ENCODE data around the gene GNPAT.
A peak's percentile ranks its signal among the peaks of the same experiment; 100 is the strongest.

Gene GNPAT

DNA sequence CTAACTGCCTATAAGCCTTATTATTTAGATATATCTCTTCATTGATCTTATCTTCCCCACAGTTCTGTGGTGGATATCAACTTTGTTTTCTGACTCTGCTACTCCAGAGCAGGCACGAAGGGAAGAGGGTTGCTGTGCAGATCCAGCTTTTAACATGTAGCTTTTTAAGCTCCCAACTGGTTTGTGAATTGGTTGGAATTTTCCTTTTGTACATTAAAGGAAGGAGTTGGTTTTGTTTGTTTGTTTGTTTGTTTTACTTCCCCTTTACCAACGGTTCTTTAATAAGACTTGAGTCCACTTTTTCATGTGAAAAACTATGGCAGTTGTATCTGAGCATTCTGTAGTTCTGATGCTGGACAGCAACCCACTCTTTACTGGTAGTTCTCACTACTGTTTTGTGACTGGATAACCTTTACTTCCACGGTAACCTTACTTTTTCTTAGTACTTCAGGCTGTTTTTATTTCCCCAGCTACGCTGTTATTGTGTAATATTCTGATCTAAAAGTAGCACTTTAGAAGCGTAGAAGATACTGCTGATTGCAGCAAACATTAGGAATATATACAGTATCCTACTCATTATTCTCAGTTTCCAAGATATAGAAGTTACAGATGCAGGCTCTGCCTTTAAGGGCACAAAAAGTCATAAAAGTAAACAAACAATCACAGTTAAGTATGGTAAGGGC, 1.6 kb downstream of the GNPAT start:
- TF ChIP-seq, protein P1, sequence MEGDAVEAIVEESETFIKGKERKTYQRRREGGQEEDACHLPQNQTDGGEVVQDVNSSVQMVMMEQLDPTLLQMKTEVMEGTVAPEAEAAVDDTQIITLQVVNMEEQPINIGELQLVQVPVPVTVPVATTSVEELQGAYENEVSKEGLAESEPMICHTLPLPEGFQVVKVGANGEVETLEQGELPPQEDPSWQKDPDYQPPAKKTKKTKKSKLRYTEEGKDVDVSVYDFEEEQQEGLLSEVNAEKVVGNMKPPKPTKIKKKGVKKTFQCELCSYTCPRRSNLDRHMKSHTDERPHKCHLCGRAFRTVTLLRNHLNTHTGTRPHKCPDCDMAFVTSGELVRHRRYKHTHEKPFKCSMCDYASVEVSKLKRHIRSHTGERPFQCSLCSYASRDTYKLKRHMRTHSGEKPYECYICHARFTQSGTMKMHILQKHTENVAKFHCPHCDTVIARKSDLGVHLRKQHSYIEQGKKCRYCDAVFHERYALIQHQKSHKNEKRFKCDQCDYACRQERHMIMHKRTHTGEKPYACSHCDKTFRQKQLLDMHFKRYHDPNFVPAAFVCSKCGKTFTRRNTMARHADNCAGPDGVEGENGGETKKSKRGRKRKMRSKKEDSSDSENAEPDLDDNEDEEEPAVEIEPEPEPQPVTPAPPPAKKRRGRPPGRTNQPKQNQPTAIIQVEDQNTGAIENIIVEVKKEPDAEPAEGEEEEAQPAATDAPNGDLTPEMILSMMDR (IDR thresholded peaks at IDR 0.05; ENCODE audit: low read depth, low read length) = no peak
- H3K4me3 ChIP-seq (ENCODE audit: low read depth, low read length) = peak overlapping the region; percentile 93; the same call in 1 of the 2 replicates

DNA sequence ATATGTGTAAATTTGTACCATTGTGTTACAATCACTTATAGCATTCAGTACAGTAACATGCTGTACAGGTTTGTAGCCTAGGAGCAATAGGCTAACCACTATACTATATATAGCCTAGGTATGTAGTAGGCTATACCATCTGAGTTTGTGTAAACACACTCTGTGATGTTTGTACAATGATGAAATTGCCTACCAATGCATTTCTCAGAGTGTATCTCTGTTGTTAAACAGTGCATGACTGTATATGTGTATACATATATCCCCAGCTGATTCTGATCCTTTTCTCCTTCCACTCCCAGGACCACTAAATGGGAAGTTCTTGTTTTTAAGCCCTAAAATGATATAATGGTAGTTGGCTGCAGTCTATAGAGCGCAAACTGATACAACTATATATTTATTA, 7.8 kb downstream of the GNPAT start:
- TF ChIP-seq, protein P1 (IDR thresholded peaks at IDR 0.05; ENCODE audit: low read depth, low read length) = no peak
- no peak overlapping the region for H3K4me3 ChIP-seq (ENCODE audit: low read depth, low read length)

DNA sequence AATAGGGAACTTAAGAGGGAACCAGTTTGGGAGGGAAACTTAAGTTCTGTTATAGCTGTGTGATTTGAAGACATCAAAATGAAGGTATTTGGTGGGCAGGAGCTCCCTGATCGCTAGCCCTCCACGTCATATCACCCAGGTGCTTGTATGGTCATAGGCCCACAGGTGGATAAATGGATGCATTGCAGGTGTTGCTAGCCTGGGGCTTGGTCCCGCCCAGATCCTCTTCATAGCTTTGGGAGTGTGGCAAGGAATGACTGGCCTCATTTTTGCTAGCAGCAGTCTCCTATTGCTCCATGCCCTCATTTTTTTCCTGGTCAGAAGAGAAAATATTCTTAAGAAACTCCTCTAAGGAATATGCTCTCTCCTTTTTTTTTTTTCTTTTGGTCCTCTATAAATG, 11.3 kb downstream of the GNPAT start:
- TF ChIP-seq, protein P1 (IDR thresholded peaks at IDR 0.05; ENCODE audit: low read depth, low read length) = no peak
- H3K4me3 ChIP-seq (ENCODE audit: low read depth, low read length) = no peak overlapping the region

DNA sequence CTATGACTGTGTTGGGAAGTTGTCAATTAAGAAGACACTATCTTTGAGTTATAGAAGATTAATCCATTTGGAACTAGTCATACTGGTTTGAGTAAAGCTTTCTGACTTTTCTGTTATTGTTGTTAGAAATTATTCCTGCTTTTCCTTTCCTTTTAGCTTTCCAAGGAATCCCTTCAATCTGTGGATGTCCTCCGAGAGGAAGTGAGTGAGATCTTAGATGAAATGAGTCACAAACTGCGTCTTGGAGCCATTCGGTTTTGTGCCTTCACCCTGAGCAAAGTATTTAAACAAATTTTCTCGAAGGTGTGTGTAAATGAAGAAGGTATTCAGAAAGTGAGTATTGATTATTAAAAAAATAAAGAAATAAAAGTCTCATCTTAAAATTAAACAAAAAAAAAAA, 19.3 kb downstream of the GNPAT start:
- H3K4me3 ChIP-seq (ENCODE audit: low read depth, low read length) = no peak overlapping the region
- TF ChIP-seq, protein P1 (IDR thresholded peaks at IDR 0.05; ENCODE audit: low read depth, low read length) = no peak

DNA sequence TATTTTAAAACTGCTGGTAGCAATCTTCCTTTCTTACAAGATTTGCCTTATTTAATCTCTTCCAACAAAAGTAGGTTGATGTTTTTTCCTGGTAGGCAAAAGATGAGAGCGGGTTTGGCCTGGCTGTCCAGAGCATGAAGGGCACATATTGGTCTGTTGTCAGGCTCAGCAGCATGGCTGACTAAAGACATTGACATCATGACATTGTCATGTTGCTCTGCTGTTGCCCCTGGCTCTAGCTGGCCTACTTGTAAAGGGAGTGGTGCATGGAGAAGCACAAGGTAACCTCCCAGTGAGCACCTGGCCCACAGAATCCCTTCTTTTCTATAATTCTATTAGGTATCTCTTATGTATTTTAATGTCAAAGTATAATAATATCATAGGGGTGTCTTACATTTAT, 23.6 kb downstream of the GNPAT start:
- no peak overlapping the region for H3K4me3 ChIP-seq (ENCODE audit: low read depth, low read length)
- TF ChIP-seq, protein P1 (IDR thresholded peaks at IDR 0.05; ENCODE audit: low read depth, low read length) = no peak

DNA sequence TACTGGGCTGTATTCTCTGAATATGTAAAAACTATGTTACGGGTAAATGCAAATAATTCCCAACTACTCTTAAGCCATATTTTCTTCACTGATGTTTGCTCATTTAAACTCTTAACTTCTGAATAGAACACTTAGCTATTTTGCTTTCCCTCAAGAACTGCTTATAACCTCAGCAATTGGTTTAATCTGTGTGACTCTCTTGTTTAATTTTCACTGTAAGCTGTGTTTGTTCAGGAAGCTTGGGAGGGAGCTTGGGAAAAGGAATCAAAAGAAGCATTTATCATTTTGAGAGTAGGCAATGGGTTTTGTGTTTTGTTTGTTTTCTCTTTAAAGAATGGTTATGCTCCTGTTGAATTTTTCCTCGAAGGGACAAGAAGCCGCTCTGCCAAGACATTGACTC, 24.4 kb downstream of the GNPAT start:
- TF ChIP-seq, protein P1 (IDR thresholded peaks at IDR 0.05; ENCODE audit: low read depth, low read length) = no peak
- no peak overlapping the region for H3K4me3 ChIP-seq (ENCODE audit: low read depth, low read length)

DNA sequence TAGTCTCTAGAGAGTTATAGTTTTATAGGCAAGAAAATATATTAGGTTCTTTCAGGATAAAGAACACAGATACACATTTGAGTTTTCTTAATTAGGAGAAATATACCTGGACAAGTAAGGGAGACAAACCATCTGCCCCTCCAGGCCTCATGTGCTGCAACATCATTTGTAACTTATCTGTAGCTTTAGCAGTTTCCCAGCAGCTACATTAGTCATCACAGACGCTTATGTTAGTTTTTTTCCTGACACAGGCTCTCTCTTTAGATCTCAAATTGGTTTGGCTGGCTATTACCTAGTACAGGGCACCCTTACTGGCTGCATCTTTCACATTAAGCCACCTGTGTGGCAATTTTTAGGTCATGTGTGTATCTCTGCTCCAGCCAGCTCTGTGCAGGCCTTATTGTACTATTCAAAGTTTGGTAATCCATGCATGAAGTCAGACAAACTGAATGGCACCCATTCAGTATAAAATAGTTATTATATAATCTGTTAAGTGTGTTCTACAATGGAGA, 25.9 kb downstream of the GNPAT start:
- TF ChIP-seq, protein P1 (IDR thresholded peaks at IDR 0.05; ENCODE audit: low read depth, low read length) = no peak
- no peak overlapping the region for H3K4me3 ChIP-seq (ENCODE audit: low read depth, low read length)
